Nephron progenitor cell (in vitro differentiated cells): ENCODE measurements around the gene EPB42.
A peak's percentile ranks its signal among the peaks of the same experiment; 100 is the strongest.

Source experiments
- DNase-seq: peaks from one replicate; pipeline ENCODE4 v3.0.0; 2021
- H3K27ac Mint-ChIP-seq: 2 replicates; pipeline ENCODE4 v1.8.0; 2021; ENCODE audit warnings: mild to moderate bottlenecking, moderate library complexity, mixed read lengths
- H3K27me3 Mint-ChIP-seq: 2 replicates; pipeline ENCODE4 v1.8.0; 2021; ENCODE audit warnings: mild to moderate bottlenecking, low read depth, mixed read lengths; ENCODE audit not compliant: poor library complexity
- H3K36me3 Mint-ChIP-seq: 2 replicates; pipeline ENCODE4 v1.8.0; 2021; ENCODE audit warnings: low read depth, mixed read lengths
- H3K4me1 Mint-ChIP-seq: 2 replicates; pipeline ENCODE4 v1.8.0; 2021; ENCODE audit warnings: mixed read lengths
- H3K4me3 Mint-ChIP-seq: 2 replicates; pipeline ENCODE4 v1.8.0; 2021; ENCODE audit warnings: mild to moderate bottlenecking, moderate library complexity, mixed read lengths
- H3K9me3 Mint-ChIP-seq: 2 replicates; pipeline ENCODE4 v1.8.0; 2021; ENCODE audit warnings: mild to moderate bottlenecking, moderate library complexity, mixed read lengths
- CTCF ChIP-seq: fragments of 200-600 bp; sonication (generic); IDR thresholded peaks from 2 replicates; pipeline ENCODE4 v1.5.0; 2021; ENCODE audit warnings: antibody characterized with exemption

The EPB42 gene

GRCh38 chr15:43219929-43220928, 589 bp downstream of the EPB42 start:
- Mint-ChIP-seq H3K27me3 (peaks cover 16% of the 10 kb centered on the region), H3K4me1 (peaks cover 6% of the 10 kb centered on the region), H3K9me3 (no peaks in the 10 kb centered on the region), H3K4me3 (no peak overlapping the region), H3K27ac (no peak overlapping the region), H3K36me3 (no peaks in the 10 kb centered on the region)
- TF ChIP-seq CTCF, result no peak
- no peak for DNase-seq

GRCh38 chr15:43218908-43219706, 1.7 kb downstream of the EPB42 start:
- Mint-ChIP-seq H3K27me3 (peaks cover 21% of the 10 kb centered on the region), H3K36me3 (no peaks in the 10 kb centered on the region), H3K4me3 (no peak overlapping the region), H3K4me1 (peaks cover 9% of the 10 kb centered on the region), H3K9me3 (no peaks in the 10 kb centered on the region), H3K27ac (no peak overlapping the region)
- peak; percentile 52 for DNase-seq
- TF ChIP-seq CTCF, result peak; percentile 39

GRCh38 chr15:43215961-43216360, 4.9 kb downstream of the EPB42 start:
- Mint-ChIP-seq H3K4me3 (no peak overlapping the region), H3K36me3 (no peaks in the 10 kb centered on the region), H3K27ac (no peak overlapping the region), H3K9me3 (no peaks in the 10 kb centered on the region), H3K27me3 (peaks cover 24% of the 10 kb centered on the region), H3K4me1 (peaks cover 13% of the 10 kb centered on the region)
- no peak for TF ChIP-seq CTCF
- no peak for DNase-seq

GRCh38 chr15:43214592-43215295, 6.1 kb downstream of the EPB42 start:
- no peaks in the 10 kb centered on the region for H3K36me3 Mint-ChIP-seq
- no peaks in the 10 kb centered on the region for H3K9me3 Mint-ChIP-seq
- TF ChIP-seq CTCF, result no peak
- H3K4me3 Mint-ChIP-seq, result no peak overlapping the region
- peaks cover 26% of the 10 kb centered on the region for H3K27me3 Mint-ChIP-seq
- DNase-seq, result no peak
- peaks cover 13% of the 10 kb centered on the region for H3K4me1 Mint-ChIP-seq
- H3K27ac Mint-ChIP-seq, result no peak overlapping the region

GRCh38 chr15:43214169-43214568, 6.6 kb downstream of the EPB42 start:
- Mint-ChIP-seq H3K36me3 (no peaks in the 10 kb centered on the region), H3K4me3 (no peak overlapping the region), H3K9me3 (no peaks in the 10 kb centered on the region), H3K27ac (peak overlapping the region; percentile 62), H3K27me3 (peaks cover 30% of the 10 kb centered on the region), H3K4me1 (peaks cover 13% of the 10 kb centered on the region)
- DNase-seq, result no peak
- no peak for TF ChIP-seq CTCF
